ENCODE results near the gene MAPRE3. TPM values are rescaled to one million over a fixed set of nuclear protein-coding genes. Genes with fewer than 3 reads are reported as not detected.

Gene MAPRE3
- total and polyA plus RNA-seq, 9 of the 15 experiments (the other 6 are each of a cell fraction or from before 2014, with no cell fraction given), result 0.70 to 43.2 (median 12.6) TPM

DNA sequence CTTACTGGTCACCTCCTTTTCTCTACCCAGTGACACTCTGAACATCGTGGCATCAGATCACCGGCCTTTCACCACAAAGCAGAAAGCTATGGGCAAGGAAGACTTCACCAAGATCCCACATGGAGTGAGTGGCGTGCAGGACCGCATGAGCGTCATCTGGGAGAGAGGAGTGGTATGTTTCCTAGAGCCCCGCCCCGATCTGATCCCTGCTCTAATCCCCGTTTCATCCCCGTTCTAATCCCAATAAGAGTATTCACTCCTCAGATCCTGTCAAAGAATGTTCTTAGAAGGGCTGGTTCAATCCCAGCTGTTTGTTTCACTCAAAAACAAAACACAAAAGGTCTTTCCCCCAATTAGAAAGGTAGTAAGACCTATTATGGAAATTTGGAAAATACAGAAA, 30.4 kb upstream of the MAPRE3 start:
- Histone ChIP-seq H3K27me3 (ENCODE audit: control insufficient read depth in 2 of 2, insufficient read depth in 2 of 2, low read length in 2 of 2) (peaks cover 14 to 24% of the 10 kb centered on the region in 2 experiments; a peak in 3 of 5 replicates), H3K79me2 (ENCODE audit: control insufficient read depth, insufficient read depth, low read length) (no peaks in the 10 kb centered on the region), H3K27ac (ENCODE audit: extremely low read depth, low read depth, low read length) (no peak overlapping the region), H3K36me3 (ENCODE audit: control insufficient read depth, insufficient read depth, low read length) (no peaks in the 10 kb centered on the region), H3K4me1 (replicated peaks in 1 of 2; ENCODE audit: control insufficient read depth in 2 of 2, insufficient read depth in 2 of 2, low read length in 2 of 2) (peaks cover 0 to 10% of the 10 kb centered on the region in 2 experiments; a peak in 2 of 5 replicates), H3K9me3 (replicated peaks; ENCODE audit: control insufficient read depth, insufficient read depth, low read depth, low read length) (no peaks in the 10 kb centered on the region), H3K4me2 (ENCODE audit: insufficient read depth, low read length) (no peak overlapping the region), H2AFZ (ENCODE audit: low read depth, low read length) (no peak overlapping the region), H3K9ac (ENCODE audit: insufficient read depth in 1 of 2, low read depth in 2 of 2, low read length in 2 of 2) (no peak overlapping the region), H3K4me3 (no peak overlapping the region), H4K20me1 (replicated peaks; ENCODE audit: control insufficient read depth, insufficient read depth, low read length) (no peaks in the 10 kb centered on the region), H3K9me1 (ENCODE audit: control insufficient read depth, insufficient read depth, low read length) (no peaks in the 10 kb centered on the region)
- 24% methylated on average over 9 of the region's 9 CpGs for WGBS (ENCODE audit: insufficient coverage, low coverage, missing lambda C conversion rate)
- DNase-seq (ENCODE audit: extremely low read depth in 1 of 4, low spot score in 3 of 4) (no peak), FAIRE-seq (no peak), ATAC-seq (no peak)
- POLR2A ChIA-PET, result interaction anchor here (0.6 to 0.8 kb wide), 3 partner anchors 27 to 1126 kb away, joined by 3 to 4 read pairs (median 3); no protein-coding TSS in a partner anchor
- TF ChIP-seq EZH2 (IDR thresholded peaks at IDR 0.05; ENCODE audit: borderline replicate concordance, low read depth, low read length), result 0 out of 2 replicates have a peak, but pooled peaks have one; percentile 2
- TF ChIP-seq, protein P1, sequence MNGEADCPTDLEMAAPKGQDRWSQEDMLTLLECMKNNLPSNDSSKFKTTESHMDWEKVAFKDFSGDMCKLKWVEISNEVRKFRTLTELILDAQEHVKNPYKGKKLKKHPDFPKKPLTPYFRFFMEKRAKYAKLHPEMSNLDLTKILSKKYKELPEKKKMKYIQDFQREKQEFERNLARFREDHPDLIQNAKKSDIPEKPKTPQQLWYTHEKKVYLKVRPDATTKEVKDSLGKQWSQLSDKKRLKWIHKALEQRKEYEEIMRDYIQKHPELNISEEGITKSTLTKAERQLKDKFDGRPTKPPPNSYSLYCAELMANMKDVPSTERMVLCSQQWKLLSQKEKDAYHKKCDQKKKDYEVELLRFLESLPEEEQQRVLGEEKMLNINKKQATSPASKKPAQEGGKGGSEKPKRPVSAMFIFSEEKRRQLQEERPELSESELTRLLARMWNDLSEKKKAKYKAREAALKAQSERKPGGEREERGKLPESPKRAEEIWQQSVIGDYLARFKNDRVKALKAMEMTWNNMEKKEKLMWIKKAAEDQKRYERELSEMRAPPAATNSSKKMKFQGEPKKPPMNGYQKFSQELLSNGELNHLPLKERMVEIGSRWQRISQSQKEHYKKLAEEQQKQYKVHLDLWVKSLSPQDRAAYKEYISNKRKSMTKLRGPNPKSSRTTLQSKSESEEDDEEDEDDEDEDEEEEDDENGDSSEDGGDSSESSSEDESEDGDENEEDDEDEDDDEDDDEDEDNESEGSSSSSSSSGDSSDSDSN (IDR thresholded peaks at IDR 0.05; ENCODE audit: borderline replicate concordance in 1 of 2, low read depth in 2 of 2, low read length in 2 of 2), result no peak
- no peak for TF ChIP-seq IRF2 (CRISPR knock-in tag; IDR thresholded peaks at IDR 0.05)
- no peak for TF ChIP-seq SPI1 (IDR thresholded peaks at IDR 0.05; ENCODE audit: borderline replicate concordance, low read depth, low read length)
- no peak for TF ChIP-seq TRIM24 (IDR thresholded peaks at IDR 0.05)
- intact Hi-C loops (cut with micrococcal nuclease) (no loop called here), in situ Hi-C loops (cut with MboI) (loop anchor here (10.0 kb wide), 1 partner anchor 95 kb away; the partner anchor contains the start of gene DPYSL5)
- no TSS peak for BruUV-seq (replicated peaks)
- CTCF ChIA-PET (ENCODE audit: low intra/inter-chr PET ratio), result interaction anchor here (1.0 kb wide), 1 partner anchor 94 kb away, joined by 4 read pairs; no protein-coding TSS in a partner anchor

All from K562 (cell line).